ENCODE results near the gene PRAC1.

Gene PRAC1

DNA sequence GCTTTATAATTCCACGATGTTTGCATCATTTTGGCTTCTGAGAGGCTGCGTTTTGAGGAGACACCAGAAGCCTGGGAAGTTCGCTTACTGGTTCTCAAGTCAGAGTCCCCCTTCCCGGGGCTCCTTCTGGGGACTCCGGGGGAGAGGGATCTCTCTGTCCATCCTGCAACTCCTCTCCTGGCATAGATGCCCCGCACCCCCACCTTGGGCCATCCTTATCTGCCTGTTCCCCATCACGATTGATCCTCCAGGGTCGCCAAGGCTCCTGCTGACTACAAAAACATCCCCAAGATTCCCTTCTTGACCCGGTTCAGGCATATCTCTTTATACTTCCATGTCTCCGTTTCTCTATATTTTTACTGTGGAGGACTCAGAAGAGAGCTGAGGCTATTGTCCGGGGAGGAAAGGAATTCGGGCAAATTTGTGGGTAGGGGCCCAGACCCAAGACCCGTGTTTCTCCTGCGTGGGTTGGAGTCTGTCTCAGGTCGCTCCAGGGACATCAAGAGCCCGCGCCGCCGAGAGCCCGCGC, 24.7 kb upstream of the PRAC1 start:
- DNase-seq, result no peak

DNA sequence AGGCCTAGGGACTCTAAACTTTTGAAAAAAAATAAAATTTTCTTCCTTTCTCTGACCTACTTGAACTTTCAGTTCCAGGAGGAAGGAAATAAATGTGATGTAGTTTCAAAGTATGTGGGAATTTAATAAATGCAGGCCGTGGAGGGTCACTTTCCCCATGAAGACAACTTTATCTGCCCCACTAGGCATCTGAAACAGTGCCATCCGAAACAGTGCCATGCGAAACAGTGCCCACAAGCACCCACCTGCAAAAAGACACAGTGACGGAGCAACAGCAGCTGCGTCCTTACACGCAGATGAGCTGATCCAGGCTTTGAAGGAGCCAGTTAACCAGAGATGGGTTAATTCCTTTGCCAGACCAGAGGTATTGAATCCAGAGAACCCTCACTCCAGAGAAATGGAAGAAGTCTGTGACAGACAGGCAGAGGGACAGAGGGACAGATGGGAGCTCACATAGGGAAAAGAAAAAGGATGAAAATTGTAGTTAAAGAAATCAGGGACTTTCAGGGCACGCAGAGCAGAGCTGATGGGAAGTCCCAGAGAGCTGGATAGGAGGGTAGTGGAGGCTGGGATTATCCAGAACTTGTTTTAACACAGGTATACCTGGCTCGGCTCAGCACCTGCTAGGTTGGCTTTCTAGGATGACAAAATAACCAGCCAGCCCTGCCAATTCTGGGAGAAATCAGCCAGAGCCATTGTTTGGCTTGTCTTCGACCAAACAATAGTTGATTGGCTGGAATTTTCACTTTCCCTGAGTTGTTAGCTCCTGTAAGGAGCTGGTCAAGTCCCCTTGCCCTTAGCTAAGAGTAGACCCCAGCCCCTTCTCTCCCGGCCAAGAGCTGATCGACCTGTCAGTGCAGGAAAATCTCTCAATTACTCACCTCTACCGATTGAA, 23.3 kb upstream of the PRAC1 start:
- DNase-seq, result no peak

DNA sequence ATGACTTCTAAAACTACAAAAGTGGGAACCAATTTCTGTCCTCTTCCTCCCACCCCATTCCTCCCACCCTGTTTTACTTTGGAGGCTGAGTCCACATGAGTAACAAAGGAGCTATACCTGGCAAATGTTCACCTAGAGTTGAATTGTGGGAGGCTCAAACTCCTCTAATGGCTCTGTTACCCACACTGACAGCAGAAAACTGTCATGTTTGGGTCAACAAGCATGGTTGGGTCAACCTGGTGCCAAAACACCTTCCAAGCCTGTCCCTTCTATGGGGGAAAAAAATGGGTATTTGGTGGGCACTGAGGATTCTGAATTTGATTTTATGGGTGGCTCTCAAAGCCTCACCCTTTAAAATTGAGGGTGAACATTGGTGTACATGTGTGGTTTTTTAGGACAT, 18.2 kb upstream of the PRAC1 start:
- DNase-seq, result no peak

DNA sequence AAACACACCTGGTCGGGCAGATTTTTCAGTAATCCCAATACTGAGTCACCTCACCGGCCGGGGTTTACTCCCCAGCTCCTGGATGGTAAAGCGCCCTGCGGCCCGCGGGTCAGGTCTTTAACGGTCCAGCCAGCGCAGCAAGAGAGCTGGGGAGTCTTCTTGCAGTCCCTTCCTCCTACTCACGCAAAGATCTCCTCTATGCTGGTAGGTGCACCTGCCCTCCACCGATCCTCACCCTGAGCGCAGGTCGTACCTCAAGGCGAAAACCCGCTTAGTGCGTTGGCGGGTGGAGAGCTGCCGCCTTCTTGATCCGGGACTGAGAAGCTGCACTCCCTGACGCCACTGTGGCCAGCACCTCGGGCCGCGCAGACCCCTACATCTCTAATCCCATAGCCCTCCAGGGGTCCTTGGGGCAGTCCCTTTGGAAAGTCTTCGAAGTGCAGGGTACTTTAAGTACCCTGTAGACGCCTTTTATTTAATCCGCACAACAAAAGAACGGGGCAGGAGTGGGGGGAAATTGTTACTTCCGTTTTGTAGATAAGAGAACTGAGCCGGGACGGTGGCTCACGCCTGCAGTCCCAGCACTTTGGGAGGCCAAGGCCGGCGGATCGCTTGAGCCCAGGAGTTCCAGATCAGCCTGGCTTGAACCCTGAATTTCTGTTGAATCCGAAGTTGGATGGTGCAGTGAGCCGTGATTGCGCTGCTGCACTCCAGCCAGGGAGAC, 16.6 kb upstream of the PRAC1 start:
- DNase-seq, result no peak

DNA sequence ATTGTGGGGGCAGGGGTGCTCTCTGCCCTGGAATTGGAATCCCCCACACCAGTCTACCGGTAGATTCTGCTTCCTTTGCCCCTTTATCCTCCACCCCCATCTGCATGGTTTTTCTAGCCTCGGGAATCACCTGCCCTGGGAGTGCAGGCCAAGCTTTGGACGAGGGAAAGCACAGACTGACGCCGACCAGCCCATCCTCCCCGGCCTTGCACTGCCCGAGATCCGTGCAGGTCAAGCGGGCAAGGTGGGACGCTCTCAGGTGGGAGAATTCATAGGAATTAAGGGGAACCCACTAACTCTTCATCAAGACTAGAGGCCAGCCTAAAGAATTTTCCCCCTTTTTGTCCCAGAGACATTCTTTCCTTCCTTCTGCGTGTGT, 16.1 kb upstream of the PRAC1 start:
- no peak for DNase-seq

DNA sequence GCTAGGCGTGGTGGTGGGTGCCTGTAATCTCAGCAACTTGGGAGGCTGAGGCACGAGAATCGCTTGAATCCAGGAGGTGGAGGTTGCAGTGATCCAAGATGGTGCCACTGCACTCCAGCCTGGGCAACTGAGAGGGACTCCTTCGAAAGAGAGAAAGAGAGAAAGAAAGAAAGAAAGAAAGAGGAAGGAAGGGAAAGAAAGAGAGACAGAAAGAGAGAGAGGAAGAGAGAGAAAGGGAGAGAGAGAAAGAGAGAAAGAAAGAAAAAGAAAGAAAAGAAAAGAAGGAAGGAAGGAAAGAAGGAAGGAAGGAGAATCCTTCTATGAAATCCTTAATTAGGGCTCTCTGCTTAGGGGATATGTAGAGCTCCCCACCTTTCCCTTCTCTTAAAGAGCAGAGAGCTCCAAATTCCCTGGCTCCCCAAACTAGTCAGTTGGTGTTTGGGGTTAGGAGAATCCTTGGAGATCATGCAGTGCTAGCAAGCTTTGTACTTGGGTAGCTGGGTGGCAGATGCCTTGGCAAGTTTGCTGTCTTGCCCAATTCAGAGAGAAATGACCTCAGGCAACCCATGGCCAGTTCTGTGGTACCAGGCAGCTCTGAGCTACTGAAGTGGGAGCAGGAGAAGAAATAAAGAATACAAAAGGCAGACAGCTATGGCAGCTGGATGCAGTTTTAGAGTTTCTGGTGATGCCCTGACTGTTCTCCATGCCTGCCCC, 15.2 kb upstream of the PRAC1 start:
- DNase-seq, result no peak

DNA sequence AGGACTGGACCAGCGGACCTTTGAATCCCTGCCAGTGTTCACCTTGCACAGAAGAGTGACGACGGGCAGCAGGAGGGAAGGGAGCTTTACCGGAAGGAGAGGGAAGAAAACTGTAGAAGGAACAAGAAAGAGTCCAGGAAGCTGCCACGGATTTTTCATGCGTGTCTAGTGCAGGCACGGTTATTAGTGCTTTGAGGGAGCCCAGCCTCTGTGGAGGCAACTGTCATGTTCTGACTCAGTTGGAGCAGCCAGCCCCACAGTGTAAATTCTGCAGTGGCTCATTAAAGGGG, 12.7 kb upstream of the PRAC1 start:
- DNase-seq, result no peak

DNA sequence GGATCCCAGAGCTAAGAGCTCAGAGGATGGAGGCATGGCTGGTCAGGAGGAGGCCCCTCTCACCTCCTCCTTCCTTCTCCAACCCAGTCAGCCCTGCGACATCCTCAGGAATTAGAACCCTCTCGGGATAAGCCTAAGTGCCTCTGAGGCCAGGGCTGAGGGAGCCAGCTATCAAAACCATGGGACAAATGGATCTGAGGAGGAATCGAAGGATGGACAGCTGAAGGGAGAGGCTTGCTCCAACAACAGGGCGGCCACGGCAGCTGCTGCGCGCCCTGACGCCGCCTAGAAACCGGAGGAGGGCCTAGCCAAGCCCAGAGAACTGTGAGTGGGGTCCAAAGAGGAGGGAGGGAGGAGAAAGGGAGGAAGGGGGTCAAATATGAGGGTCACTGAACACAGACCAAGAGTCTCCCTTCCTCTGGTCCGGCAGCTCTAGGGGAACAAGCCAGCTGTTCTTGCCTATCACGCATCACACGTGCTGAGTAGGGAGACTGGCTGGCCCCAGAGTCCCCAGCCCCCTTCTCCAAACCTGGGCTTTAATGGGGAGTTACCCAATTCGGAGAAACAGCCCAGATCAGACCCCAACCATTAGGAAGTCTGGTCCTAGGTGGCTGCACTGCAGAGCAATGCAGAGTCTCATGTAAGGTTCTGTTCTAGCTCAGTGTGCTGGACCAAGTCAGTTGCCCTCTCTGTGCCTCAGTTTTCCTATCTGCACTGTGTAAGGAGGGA, 12.2 kb upstream of the PRAC1 start:
- DNase-seq, result no peak

DNA sequence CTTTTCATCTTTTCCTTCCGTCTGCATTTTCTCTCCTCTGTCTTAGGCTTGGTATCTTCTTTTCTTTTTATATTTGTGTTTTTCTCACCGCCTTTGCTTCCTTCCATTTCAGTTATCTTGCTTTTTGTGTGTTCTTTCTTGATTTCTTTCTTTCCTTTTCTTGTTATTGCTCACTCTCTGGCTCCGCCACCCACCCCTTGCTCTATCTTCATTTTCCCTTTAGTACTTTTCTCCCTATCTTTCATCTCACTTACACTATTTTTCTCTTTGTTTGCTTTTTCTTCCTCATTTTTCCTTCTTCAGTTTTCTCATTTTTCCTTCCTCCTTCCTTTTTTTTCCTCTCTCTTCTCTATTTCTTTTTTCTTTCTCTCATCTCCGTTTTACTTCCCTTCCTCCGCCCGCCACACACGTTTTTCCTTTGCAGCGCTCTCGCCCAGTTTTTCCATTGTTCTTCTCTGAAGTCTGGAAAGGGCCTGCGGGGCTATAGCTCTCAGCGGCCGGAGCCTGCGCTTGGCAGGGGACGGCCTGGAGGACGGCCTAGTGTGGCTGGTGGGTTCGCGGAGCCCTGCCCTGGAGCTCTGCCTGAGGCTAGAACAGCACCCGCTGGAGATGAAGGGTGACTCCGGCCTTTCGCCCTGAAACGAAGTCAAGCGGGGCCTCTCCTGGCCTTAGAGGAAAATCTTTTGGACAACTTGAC, 11.5 kb upstream of the PRAC1 start:
- no peak for DNase-seq

DNA sequence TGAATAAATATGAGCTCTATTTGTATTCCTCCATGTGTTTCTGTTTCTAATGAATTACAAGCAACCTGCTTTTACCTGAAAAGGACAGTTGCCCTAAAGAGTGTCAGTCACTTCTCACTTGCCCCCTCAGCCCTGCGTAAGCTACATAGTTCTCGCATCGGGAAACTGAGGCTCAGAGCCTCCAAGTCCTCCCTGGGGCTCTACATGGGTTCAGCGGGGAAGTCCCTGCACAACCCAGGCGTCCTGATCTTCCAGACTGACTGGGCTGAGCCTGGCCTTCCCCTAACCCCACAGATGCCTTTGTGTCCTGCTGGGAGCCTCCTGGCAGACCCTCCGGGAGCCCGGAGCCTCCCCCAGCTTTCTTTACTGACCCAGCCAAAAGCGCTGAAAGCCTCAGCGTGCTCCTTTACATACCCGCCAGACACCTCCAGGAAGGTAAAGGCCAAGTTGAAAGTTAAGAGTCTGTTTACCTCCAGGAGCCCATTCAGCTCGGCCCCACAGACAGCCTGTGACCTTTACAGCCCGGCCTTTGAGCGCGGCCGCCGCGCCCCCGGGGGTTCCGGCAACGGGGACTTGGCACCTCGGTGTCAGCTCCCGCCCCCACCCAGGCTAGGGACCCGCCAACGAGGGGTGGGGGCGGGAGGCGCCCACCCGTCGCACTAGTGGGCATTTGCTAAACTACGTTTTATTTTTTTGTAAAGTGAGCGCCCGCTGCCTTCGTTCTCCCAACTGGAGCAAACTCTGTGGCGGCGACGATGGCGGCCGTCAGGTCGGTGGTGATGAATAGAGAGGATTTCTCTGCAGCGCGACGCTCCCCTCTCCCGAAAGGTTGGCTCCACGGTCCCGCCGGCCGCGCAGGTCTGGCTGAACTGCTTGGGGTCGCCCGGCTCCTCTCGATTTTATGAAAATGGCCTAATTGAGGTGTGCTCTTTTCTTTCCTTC, 10.6 kb upstream of the PRAC1 start:
- no peak for DNase-seq

DNA sequence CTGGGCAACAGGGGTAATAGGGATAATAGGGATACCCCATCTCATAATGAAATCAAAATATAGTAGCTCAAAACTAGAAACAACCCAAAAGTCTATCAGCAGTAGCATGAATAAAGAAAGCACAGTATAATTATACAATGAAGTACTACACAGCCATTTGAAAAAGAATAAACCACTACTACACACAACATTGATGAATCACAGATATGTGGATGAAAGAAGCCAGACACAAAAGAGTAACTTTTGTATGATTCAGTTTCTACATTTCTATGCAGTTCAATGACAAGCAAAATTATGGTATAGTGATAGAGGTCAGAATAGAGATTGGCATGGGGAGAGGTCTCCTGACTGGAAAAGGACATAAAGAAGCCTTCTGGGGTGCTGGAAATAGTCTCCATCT, 9.0 kb upstream of the PRAC1 start:
- no peak for DNase-seq

DNA sequence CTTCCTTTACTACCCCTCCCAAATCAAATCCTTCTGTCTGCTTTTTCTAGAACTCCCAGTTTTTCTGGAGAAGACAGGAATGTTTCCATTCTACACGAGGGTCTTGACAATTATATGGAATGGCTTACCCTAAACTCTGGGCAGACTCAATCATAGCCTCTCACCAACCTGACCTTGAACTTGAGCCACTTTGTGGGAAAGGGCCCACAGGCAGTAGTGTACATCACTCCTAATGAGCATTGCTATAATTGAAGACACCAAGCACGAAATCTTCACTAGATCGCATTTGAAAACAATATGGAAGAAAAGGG, 7.9 kb upstream of the PRAC1 start:
- DNase-seq, result no peak

DNA sequence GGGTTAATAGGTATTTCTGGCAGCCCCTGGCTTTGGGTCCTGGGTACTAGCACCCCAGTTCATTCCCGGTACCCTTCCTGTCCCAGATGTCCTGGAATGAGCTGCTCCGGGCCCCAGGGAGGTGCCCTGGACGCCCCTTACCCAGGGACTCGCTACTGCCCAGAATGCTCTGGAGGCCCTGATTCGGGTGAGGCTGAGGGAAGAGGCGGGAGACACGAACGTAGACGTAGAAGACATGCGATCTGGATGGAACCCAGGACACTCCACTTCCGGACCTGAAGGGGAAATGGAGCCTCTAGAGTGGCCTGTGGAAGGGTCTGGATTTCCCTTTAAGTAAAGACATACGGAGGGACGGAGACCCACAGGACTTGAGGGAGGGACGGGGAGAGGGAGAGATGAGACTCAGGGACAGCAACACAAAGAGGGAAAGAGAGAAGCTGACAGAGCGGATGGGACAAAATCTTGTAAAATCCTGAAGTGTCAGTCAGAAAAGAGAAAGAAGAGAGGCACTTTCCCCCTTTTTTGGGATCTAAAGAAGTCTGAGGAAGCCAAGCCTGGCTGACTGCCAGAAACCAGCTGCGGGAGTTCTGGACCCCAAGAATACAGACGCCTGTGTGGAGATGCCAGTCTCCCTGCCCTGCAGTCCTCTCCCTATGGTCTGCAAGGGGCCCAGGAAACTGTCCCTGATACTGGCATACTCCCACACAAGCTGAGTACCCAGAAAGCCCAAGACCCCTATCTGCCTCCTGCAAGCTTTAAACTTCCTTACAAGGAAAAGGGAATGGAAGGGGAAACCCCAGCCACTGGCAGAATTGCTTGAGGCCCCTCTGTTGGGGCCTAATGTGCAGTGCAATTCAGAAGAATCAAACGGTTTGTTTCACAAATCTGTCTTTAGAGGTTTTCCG, 7.3 kb upstream of the PRAC1 start:
- DNase-seq, result no peak

DNA sequence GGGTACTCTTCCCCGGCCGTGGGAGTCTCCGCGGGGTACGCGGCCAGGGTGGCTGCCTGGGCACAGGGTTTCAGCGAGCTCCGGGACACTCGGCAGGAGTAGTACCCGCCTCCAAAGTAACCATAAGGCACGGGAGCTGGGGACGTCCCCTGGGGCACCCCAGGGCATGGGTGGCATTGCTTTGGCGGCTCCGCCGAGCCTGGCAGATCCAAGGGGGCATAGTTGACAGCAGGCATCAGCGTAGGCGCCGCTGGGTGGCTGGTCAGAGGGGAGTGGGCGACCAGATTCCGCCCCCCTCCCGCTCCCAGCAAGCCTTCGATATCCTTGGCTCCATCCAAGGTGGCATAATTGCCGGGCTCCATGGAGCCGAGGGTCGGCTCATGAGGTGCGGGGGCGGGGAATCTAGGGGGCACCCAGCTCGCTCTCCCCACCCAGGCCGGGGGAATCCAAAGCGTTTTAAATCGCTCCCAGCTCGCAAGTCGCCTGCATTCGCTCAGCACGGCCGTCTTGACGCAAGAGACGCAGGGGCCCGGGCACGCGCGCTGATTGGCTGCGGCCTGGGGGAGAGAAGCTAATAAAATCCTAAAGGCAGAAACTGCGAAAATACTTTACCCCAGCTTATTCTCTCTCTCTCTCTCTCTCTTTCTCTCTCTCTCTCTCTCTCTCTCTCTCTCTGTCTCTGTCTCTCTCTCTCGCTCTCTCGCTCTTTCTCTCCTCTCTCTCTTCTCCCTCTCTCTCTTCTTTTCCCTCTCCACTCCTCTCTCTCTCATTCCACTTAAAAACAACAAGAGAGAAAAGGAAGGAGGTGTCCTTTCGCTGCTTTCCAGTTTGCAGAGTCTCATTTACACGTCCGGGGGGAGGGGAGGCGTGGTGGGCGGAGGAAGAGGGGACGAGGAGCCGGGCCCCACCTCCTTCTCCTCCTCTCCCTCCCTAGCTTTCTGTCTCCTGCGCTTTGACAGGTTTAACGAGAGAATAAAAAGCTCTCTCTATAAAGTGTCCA, 6.2 kb upstream of the PRAC1 start, which contains the start of gene HOXB13:
TSS of gene HOXB13 (minus strand) at position 519 of the 1,000 bp plus-strand sequence. CDS start at position 362, 157 bp downstream.
- DNase-seq, result peak; percentile 15

DNA sequence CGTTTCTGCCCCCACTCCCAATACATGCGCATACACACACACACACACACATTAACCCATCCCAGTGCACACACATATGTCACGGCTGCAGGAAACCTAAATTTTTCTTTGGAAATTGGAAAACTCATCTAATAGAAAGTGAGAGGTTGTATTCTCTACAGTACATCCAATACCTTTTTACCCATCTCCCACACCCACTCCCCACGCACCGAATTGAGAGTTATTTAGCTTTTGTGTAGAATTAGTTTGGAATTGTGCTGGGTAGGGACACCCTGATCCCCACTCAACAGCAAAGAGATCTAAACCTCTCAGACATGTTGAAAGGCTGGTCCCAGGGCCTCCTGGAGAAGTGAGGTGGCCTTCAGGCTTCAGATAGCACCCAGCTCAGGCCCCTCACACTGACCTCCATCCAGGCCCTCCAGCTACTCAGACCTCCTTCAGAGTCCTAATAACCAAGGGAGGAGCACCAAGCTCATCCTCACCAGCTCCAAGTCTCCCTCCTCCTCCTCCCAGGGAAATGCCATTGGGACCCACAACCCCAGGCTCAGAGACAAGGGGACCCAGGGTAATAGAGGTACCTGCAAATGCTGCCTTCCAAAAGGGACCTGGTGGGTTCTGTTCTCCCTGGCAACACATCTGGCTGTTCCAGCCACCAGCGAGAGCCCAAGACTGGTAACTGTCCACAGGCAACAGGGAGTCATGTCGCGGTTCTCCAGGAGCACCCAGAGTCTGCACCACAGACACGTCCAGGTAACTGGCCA, 5.3 kb upstream of the PRAC1 start:
- no peak for DNase-seq

DNA sequence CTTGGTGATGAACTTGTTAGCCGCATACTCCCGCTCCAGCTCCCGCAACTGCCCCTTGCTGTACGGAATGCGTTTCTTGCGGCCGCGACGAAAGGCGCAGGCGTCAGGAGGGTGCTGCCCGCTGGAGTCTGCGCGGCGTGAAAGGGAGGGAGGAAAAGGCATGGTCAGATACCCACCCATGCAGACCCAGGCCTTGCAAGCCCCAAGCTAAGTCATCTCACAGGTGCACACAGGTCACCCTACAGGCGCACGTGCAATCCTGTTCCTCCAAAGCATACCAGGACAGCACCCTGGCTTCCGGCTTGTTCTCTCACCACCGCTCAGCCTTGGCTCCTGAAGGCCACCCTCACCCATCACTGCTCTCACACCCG, 4.6 kb upstream of the PRAC1 start:
- no peak for DNase-seq

DNA sequence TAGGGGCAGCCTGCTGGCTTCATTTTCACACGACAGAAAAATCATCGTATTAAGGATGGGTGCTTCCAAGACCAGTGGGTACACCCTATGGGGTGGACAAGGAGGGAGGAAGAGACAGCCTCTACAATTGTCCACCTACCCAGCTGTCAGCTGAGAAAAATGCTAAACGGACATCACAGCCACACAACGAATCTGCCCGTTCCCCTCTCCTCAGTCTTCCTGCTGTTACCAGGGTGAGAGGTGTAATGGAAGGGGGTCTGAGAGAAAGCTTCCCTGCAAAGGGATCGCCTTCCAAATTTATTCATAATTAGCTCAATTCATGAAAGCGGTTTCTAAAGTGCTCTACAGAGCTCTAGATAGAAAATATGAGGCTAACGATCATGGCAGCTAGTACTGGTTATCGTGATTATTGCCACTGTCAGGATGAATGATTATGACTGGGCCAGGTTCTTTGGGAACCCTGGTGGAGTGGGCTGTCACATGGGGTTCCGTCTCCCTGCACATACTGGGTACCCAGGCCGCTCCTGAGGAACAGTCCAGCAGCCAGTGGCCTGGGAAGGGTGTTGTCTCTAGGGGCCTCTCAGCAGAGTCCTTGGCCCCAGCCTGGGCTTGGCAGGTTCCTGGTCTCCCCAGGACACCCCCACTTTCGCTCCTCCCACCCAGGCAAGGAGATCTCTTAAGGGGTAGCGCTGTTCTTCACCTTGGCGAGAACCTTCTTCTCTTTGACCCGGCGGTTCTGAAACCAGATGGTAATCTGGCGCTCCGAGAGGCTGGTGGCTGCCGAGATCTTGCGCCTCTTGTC, 4.0 kb upstream of the PRAC1 start:
- DNase-seq, result no peak
